HG02885 (cell line): ENCODE measurements around the gene SLC9A9.
A peak's percentile ranks its signal among the peaks of the same experiment; 100 is the strongest.

Source experiments
- ATAC-seq: cut with Tn5 transposase; IDR thresholded peaks from one replicate; pipeline ENCODE4 v1.9.1; 2021; ENCODE audit warnings: mild to moderate bottlenecking; ENCODE audit not compliant: unreplicated experiment, poor library complexity

The SLC9A9 gene

DNA sequence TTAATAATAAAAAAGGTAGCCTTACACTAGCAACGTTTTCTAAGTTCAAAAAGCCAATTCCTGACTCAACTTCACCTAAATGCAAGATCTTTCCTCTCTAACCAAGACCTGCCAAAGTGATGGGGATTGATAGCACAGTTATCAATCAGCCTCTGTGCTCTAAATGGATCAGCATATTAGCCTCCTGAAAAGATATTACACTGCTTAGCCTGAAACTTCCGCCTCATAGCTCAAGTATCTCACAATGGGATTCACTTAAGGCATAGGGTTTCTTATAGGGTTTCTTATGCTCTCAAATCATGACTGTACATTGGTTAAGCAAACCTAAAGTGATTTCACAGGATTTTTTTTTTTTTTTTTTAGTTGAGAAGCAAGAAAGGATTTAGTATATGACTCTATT is 436 bp upstream of the SLC9A9 start:
- ATAC-seq = peak; percentile 8

DNA sequence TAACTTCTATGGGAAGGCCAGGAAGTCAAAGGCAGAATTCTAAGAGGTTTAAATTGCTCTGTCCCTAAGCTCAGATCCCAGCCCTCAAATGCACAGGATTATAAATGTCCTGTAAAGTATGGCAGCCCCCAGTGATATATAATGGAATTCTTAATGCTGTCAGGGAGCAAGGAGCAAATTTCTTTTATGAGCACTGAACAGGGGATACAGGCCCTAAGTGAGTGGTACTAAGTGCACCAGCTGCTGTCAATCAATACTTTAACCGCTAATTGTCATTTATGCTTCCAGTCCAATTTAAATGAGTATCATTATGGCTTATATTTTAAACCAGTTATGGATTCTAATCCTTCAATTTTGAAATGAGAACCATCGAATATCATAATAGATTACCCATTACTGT is 4.7 kb downstream of the SLC9A9 start:
- no peak for ATAC-seq

DNA sequence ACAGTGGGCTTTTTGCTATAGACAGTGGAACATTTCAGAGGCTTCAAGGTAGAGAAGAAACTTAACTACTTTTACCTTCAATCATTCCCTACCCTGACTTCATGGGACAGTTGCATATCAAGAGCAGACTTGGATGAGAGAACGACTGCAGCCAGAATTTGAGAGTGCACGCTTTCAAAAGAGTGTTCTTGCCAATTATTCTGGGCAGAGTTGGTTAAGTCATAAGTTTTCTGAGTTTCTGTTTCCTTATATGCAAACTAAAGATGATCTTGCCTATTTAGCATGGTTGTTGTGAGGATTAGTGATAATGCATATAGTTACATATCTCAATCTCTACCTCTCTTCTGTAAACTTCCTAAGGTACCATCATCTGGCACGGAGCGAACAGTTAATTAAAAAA is 7.6 kb downstream of the SLC9A9 start:
- ATAC-seq = peak; percentile 60

DNA sequence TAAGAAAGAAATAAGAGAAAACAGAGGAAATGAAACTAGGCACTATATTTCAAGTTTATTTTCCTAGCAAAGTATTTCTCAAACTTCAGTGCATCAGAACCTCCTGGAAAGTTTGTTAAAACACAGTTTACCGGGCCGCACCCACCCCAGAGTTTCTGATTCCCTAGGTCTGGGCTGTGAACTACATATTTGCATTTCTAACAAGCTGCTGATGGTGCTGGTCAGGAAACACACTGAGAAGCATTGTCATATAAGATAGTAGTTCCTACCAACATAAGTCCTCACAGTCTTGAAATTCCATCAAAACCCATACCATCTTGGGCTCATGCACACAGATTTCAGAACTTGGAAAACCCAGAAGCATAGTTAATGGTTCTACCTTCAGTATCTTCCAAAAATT is 8.3 kb downstream of the SLC9A9 start:
- peak; percentile 84 for ATAC-seq

DNA sequence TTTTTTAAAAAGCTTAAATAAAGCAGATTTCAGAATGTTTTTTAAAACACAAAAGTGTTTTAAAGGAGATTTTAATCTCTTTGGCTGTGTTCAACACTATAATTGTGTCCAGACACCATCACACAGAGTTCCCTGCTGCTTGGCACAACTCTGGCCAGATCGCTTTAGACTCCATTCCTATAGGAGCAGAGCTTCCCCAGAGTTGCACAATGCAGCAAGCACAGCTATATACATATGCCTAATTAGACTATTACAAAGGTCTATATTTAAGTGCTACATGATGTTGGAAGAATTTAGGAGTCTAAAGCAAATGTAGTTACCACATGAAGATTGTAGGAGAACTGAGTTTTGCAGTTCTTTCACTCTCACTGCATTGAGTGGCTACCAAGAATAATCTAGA is 11.2 kb downstream of the SLC9A9 start:
- no peak for ATAC-seq

DNA sequence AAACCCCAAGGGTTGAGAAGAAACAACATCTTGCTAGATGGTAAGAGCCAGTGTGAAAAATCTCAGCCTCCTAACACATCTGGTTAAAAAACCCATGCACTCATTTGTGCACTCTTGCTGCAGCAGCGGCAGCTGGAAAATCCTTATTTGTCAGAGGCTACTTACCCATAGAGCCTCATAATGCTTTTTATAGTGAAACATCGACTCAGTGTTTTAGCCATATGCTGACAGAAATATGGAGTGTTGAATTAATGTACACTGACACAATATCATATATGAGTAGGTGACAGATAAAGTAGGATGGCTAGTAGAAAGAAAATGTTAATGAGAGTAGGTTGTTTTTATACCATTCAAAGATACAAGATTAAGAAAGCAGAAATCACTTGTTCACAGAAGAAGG is 13.0 kb downstream of the SLC9A9 start:
- no peak for ATAC-seq

DNA sequence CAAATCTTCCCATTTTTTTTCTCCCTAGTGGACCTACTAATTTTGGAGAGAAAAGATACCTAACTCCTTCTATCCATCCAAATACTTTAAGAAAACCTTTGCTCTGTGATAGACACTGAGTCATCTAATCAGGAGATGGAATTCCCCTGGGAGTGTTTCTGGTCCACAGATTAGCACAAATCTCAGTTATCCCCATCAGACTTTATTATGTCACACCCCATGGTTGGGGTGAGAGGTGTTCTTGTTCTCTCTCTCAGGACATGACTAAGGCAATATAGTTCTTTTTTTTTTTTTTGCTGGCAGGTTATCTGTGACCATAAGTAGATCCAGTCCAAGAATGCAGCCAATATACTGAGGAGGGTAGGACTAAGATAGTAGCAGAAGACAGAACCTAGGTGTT is 15.8 kb downstream of the SLC9A9 start:
- ATAC-seq = peak; percentile 63

DNA sequence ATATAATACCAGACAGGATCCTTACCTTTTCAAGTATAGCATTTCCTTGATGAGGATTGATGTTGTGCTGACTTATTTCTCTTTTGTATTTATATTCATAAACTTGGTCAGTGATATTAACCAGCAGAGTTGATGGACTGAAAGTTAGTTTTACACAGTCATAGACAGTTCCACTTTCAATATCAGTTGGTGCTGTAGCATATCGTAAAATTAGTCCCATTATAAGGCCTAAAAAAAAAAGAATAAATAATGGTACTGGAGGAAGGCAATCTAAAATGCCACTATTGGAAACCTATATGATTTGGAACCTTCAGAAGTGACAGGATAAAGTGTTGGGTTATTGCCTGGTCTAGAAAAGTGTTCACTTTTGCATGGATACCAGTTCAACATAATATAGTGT is 16.3 kb downstream of the SLC9A9 start:
- peak; percentile 82 for ATAC-seq

DNA sequence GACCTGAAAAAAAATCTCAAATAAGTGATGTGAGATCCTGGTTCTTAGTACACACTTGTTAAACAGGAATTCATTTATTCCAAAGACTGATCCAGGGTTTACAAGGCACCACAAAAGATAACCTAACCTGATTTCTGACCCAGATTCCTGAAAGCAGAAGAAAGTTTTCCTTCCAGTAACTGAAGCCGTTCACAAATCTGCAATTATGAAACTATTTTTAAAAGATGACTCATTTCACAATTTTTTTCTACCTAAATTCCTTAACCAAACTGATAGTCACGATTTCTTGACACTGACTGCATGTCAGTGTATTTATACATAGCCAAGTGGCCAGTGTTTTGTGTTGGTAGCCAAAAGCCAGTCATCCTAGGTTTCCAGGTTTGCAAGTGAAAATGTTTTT is 17.1 kb downstream of the SLC9A9 start:
- peak; percentile 47 for ATAC-seq

DNA sequence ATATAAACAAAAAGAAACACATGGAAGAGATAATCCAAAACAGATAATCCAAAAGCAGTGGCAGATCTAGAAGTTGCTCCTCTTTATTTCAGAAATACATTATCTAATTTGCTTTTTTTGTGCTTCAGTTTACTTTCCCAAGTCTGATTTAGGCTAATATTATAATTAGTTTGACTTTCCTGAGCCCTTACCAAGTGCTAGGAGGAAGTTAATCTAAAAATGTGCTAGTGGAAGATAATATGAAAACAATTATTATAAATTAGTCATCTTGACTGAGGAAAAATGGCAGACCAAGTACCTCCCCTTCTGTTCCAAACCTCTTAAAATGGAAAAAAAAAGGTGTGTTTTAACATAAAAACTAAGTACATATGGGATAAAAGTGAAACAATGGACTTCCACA is 17.5 kb downstream of the SLC9A9 start:
- no peak for ATAC-seq

DNA sequence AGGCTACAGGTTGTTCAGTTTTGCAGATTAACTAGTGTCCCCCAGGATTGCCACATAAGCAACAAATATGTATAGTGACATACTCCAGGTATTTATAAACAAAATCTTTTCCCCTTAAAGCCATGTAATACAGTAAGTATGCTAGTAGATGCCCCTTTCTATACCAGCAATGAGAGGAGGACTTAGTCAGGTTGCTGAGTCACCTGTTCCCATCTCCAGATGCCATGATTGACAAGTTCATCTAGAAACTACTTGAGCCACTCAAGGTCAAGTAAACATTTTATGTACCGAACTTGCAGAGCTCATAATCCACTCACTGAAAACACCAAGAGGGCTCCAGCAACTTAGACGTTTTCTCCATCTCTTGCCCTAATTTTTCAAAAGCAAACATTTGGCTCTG is 18.2 kb downstream of the SLC9A9 start:
- no peak for ATAC-seq

DNA sequence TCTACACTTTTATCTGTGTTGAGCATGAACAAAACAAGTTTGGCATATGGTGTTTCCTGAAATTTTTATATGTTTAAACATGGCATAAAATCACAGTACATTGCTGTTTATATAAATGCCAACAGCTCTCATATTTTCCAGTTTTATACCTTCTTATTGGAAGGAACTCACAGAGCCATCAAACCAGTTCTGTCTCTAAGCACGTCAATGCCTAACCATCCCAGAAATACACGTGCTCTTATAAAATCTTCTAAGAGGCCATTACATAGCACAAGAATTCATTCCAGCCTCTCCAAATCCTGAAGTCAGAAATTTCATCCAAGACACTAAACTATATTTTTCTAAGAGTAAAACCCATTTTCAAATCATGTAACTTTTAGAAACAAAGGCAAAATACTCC is 20.8 kb downstream of the SLC9A9 start:
- ATAC-seq = no peak

DNA sequence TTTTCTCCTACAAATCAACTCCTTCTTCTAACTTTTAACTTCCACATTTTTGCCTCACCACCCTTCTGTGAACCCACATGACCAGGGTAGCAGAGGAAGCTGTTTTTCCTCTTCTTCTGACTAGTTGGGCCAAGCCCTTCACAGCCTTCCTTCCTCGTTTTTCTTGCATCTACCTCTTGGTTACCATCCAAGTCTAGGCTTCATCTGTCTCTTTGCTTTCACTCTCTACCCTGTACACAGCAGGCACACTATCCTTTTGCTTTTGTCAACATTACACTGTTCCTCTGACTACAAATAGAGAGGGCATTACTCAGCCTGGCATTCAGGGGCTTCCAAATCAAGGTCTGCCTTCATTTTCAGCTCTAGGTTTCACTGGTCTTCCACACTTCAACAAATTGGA is 22.0 kb downstream of the SLC9A9 start:
- ATAC-seq = no peak

DNA sequence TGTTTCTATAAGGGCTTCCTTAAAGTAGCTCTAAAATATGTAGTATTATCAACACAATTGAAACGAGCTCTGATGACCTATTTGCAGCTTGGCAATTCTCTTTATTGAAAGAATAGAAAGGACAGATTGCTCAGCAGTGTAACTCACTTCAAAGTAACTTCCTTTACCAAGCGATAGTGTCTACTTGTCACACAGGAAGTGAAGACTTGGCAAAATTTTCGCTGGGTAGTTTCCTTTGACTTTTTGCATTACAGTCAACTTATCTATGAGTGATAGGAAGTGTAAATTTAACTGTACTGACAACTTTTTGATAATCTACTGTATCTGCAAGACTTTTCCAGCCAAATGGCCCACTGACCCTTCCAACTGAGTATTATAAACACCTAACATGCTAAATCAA is 22.8 kb downstream of the SLC9A9 start:
- ATAC-seq = peak; percentile 73

DNA sequence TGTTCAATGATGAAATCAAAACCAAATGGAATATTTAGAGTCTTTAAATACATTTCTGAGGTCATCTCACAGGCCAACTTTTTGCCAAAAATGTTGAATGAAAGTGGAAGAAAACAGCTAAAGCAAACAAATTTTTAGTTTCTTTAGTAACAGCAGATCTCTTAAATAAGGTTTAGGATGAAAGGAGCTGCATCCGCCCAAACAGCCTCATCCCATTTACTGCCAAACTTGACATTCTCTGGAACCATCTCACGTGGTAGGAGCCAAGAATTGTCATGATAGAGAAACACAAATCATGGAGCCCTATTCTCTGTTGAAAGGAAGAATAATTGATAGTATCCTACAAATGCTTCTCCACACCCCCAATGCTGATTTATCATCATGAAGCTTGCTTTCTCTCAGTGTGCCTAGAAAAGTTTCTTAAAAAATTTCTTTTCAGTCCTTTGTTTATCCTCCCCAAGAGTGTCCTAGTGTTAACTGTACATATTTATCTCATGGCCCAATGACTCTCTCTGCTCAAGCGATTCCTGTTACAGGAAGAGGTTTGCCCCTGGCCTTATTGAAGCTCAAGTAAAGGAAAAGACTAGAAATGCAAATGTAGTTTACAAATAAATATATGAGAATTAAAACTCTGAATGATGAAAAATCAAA is 23.4 kb downstream of the SLC9A9 start:
- no peak for ATAC-seq

DNA sequence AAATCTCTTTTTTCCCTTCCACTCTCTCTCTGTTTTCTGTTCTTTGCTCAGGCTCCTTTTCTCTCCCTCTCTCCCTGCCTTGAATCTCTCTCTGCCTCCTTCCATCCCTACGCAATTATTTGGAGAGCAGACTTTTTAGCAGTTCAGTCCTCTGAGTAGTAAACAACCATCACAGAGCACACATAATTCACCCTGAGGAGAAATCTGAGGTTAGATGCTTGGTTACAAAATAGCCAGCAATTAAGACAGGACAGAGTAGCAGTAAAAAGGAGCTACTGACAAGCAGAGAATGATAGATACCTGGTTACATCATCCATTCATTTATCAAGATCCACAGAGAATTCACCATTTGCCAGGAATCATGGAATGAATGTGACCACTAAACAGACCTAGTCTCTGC is 25.5 kb downstream of the SLC9A9 start:
- no peak for ATAC-seq

DNA sequence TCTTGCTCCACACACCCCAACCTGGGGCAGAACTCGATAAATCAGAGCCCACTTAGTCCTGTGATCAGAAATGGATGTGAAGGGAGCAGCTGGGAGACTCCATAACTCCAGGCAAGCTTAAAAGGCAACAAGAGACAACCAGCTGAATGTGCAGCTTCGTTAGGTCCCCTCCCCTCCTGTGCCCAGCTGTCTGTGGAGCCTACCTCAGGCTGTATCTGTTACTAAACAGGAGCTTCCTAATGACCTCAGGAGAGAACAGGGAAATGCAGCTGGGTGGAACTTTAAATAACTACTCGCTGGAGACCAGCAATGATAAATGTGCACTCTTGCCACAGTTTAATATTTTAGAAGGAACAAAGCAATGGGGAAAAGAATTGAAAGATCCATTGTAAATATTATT is 25.9 kb downstream of the SLC9A9 start:
- ATAC-seq = no peak

DNA sequence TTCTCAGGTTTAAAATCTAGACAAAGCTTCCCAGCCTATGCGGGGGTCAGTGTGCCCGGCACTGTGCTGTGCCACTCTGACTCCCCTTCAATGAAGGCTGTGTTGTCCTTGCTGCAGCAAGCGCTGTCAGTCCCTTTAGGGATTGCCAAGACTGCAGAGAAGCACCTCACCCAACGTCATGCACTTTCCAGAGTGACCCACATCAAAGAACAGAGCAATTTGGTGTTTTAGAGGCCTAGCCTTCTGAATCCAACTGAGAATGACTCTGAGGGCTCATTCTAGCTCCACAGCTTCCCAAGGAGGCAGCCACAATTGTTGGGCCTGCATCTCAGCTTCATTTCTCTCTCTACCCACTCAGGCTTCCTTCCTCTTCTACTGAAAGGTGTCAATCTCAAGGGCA is 26.4 kb downstream of the SLC9A9 start:
- ATAC-seq = no peak

DNA sequence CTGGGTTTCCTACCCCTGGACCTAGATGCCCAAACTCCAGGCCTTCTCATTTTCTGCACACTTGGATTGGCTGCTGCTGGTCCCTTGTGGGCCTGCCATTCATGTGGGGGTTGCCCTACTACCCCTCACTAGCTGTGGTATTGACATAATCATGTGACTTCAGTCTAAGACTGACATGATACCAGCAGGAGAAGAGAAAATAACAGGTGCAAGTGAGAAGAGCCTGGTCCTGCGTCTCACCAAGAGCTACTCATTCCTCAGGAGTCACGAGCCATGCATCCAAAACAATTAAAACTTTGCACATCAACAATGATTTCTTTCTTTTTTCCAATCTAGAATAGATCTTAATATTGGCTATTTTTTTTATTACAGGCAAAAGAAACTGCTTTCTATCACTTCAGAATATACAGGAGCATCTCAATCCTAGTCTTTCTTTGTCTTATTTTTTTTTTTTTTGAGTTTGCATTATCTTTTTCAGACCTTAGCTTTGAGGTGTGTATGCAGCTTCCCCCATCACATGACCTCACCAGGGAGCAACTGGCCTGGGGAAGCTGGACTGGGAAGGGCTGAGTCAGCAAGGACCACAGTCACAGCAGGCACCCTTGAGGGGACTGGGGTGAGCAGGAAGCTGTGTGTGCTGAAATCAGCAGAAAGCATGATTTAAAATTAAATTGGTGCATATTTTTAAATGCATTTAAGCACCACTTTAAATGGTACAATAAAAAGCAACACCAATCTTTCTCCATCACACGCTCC is 27.6 kb downstream of the SLC9A9 start:
- no peak for ATAC-seq

DNA sequence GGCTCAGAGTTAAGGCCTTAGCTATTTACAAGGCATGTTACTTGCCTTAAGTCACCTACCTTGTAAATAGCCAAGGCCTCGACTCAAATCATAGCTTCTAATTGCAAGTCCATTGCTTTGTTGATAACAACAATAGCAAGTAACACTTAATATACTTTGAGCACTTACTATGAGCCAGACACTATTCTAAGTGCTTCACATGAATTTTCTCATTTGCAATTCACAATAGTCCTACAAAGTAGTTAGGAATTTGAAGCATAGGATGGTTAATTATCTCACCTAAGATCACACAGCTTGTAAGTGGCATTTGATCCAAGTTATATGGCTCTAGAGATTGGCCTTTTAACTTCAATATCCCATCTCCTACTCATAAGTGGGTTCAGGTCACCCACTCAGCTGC is 28.4 kb downstream of the SLC9A9 start:
- no peak for ATAC-seq

DNA sequence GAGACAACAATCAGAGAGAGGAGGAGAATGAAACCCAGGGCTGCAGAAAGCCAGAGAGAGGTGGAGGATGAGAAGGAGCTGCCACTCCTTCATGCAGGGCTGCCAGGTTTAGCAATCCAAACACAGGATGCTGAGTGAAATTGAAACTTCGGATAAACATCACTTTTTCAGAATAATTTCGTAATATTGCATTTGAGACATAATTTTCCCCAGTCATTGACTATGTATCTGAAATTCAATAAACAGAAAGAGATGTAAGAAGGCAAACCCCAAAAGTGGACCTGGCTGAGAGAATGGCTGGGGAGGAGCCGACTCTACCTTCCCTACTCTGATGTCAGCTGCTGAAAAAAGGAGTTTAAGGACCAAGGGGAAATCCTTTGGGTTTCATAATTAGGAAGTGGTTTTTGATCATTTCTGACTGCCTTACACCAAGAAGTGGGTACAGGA is 33.8 kb downstream of the SLC9A9 start:
- peak; percentile 79 for ATAC-seq

DNA sequence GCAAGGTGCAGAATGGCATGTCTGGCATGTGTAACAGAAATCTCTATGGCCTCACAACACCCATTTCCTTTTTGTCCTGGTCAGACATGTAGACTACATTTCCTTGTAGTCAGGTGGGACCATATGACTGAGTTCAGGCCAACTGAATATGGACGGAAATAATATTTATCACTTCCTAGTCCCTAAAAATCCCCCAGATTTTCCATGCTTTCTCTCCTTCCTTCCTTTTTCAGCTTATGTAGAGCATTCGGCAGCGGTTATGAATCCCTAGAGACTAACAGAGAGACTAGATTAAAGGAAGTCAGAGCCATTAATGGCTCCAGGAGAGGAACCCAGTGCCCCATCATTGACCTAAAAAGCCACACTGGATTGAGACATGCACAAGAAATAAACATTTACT is 35.8 kb downstream of the SLC9A9 start:
- no peak for ATAC-seq
